K562 (cell line): ENCODE results near the gene LAMA3. TPM values are rescaled to one million over a fixed set of nuclear protein-coding genes. Genes with fewer than 3 reads are reported as not detected.

Source experiments
- ATAC-seq: fragments of 200-7000 bp; cut with Tn5 transposase; 3 replicates; pipeline ENCODE4 v1.9.1; 2020; ENCODE audit warnings: moderate library complexity
- BruUV-seq: library from RNA; stranded (reverse); fragments of 400-500 nt; replicated peaks from 2 replicates; lab custom pipeline; 2021; lab: Mats Ljungman, UMichigan
- CTCF ChIA-PET: fragments of 300-600 bp; formaldehyde crosslinking; extraction: SDS; loops from one replicate; lab custom pipeline; 2021; ENCODE audit warnings: low intra/inter-chr PET ratio; lab: Yijun Ruan, JAX
- POLR2A ChIA-PET: fragments of 300-600, 350-650 bp; sonication (Branson Sonifier 250); formaldehyde crosslinking; extraction: SDS; loops from one replicate; lab custom pipeline; 2021; ENCODE audit warnings: antibody characterized with exemption, inconsistent platforms; lab: Yijun Ruan, JAX
- DNase-seq, 4 experiments: peaks; one replicate each; pipeline versions ENCODE4 v3.0.0 to v3.0.0-alpha.2; 2011 to 2018; ENCODE audit warnings: low spot score in 3 of 4, mixed read lengths in 3 of 4; ENCODE audit errors: extremely low read depth in 1 of 4
- FAIRE-seq: peaks from 2 replicates; lab custom pipeline; 2011; peaks lifted over from hg19 to GRCh38; lab: Jason Lieb, UNC
- H2AFZ ChIP-seq: 2 replicates; pipeline ENCODE4 v1.6.0; 2011; ENCODE audit warnings: low read depth, low read length, control low read depth, inconsistent platforms
- H3K27ac ChIP-seq: fragments of 200-600 bp; 3 replicates; pipeline ENCODE4 v1.8.0; 2011; ENCODE audit warnings: low read depth, mild to moderate bottlenecking, control low read depth, inconsistent platforms, low read length, moderate library complexity, mixed read lengths; ENCODE audit errors: extremely low read depth
- H3K27me3 ChIP-seq, 2 experiments: fragments of 300-600 bp in 1 of 2; 2 replicates in 1 of 2; 3 replicates in 1 of 2; pipeline versions ENCODE4 v1.6.0 to v1.8.0; 2011; ENCODE audit warnings: inconsistent platforms in 2 of 2, low read length in 2 of 2, mild to moderate bottlenecking in 1 of 2, mixed read lengths in 1 of 2, moderate library complexity in 1 of 2; ENCODE audit not compliant: control insufficient read depth in 2 of 2, insufficient read depth in 2 of 2
- H3K36me3 ChIP-seq: fragments of 300-600 bp; 3 replicates; pipeline ENCODE4 v1.8.0; 2011; ENCODE audit warnings: mild to moderate bottlenecking, low read length, inconsistent platforms; ENCODE audit not compliant: control insufficient read depth, insufficient read depth
- H3K4me1 ChIP-seq, 2 experiments: fragments of 200-600 bp in 1 of 2; replicated peaks in 1 of 2; 2 replicates in 1 of 2; 3 replicates in 1 of 2; pipeline versions ENCODE4 v1.5.1 to v1.8.0; 2011; ENCODE audit warnings: inconsistent platforms in 2 of 2, low read length in 2 of 2, mild to moderate bottlenecking in 1 of 2, mixed read lengths in 1 of 2, moderate library complexity in 1 of 2; ENCODE audit not compliant: control insufficient read depth in 2 of 2, insufficient read depth in 2 of 2
- H3K4me2 ChIP-seq: 2 replicates; pipeline ENCODE4 v1.6.1; 2011; ENCODE audit warnings: low read length, control low read depth, inconsistent platforms, mixed read lengths; ENCODE audit not compliant: insufficient read depth
- H3K4me3 ChIP-seq: fragments of 200-600 bp; sonication (generic), shearing (Covaris generic); 2 replicates; pipeline ENCODE4 v1.5.1; 2016; ENCODE audit warnings: control low read depth, inconsistent platforms
- H3K79me2 ChIP-seq: fragments of 200-600 bp; 3 replicates; pipeline ENCODE4 v1.8.0; 2011; ENCODE audit warnings: low read length, inconsistent platforms; ENCODE audit not compliant: control insufficient read depth, insufficient read depth
- H3K9ac ChIP-seq, 2 experiments: 2 replicates each; pipeline versions ENCODE4 v1.6.0 to v1.6.1; 2011; ENCODE audit warnings: low read depth in 2 of 2, low read length in 2 of 2, control low read depth in 1 of 2, inconsistent platforms in 1 of 2, mild to moderate bottlenecking in 1 of 2, mixed read lengths in 1 of 2; ENCODE audit not compliant: insufficient read depth in 1 of 2
- H3K9me1 ChIP-seq: one replicate; pipeline ENCODE4 v1.6.0; 2011; ENCODE audit warnings: inconsistent platforms, mild to moderate bottlenecking, low read length, moderate library complexity; ENCODE audit not compliant: control insufficient read depth, insufficient read depth
- H3K9me3 ChIP-seq: replicated peaks from 2 replicates; pipeline ENCODE4 v1.5.1; 2011; ENCODE audit warnings: low read depth, low read length, inconsistent platforms; ENCODE audit not compliant: control insufficient read depth, insufficient read depth
- H4K20me1 ChIP-seq: replicated peaks from 2 replicates; pipeline ENCODE4 v1.6.1; 2011; ENCODE audit warnings: low read length, inconsistent platforms, mixed read lengths; ENCODE audit not compliant: control insufficient read depth, insufficient read depth
- CREBBP ChIP-seq: IDR thresholded peaks from one replicate; pipeline ENCODE4 v1.6.1; 2012; ENCODE audit warnings: low read depth, mild to moderate bottlenecking, control low read depth, inconsistent platforms, low read length
- ESRRA ChIP-seq: fragments of 450-650 bp; IDR thresholded peaks from 2 replicates; pipeline ENCODE4 v1.6.1; 2014; ENCODE audit warnings: low read depth, mild to moderate bottlenecking, moderate library complexity, borderline replicate concordance
- ETS2 ChIP-seq: IDR thresholded peaks from 2 replicates; pipeline ENCODE4 v1.6.1; 2016; ENCODE audit warnings: borderline replicate concordance, missing genetic modification characterization, mild to moderate bottlenecking, moderate library complexity, missing compliant biosample characterization; ENCODE audit not compliant: poor library complexity, severe bottlenecking
- KDM2B ChIP-seq: fragments of 250-450 bp; sonication (Bioruptor Pico); IDR thresholded peaks from 2 replicates; pipeline ENCODE4 v1.8.0; 2021; ENCODE audit warnings: mild to moderate bottlenecking, moderate library complexity
- POLR2B ChIP-seq: fragments of 450-650 bp; IDR thresholded peaks from 2 replicates; pipeline ENCODE4 v1.6.1; 2018; ENCODE audit warnings: low read depth; ENCODE audit not compliant: partially characterized antibody
- RBBP5 ChIP-seq: fragments of 200-600 bp; sonication (generic); IDR thresholded peaks from 2 replicates; pipeline ENCODE4 v1.6.1; 2012; ENCODE audit warnings: borderline replicate concordance, mild to moderate bottlenecking, low read length, control low read depth, inconsistent platforms; ENCODE audit not compliant: insufficient read depth, poor library complexity, severe bottlenecking
- SIN3A ChIP-seq, 2 experiments: fragments of 150-350 bp in 1 of 2; IDR thresholded peaks; 2 replicates each; pipeline ENCODE4 v1.6.1; 2011 to 2016; ENCODE audit warnings: borderline replicate concordance in 2 of 2, low read depth in 2 of 2, low read length in 2 of 2, mild to moderate bottlenecking in 2 of 2, moderate library complexity in 2 of 2; ENCODE audit not compliant: control insufficient read depth in 1 of 2
- WGBS: fragments of 100-300 bp; shearing (Covaris generic); methylation state at CpG from one replicate; pipeline ENCODE4 v1.1.6; 2016; ENCODE audit warnings: low coverage, mixed read lengths; ENCODE audit not compliant: insufficient coverage; ENCODE audit errors: missing lambda C conversion rate; 5-methylcytosine and 5-hydroxymethylcytosine counted together
- in situ Hi-C: fragments of 300-500 bp; cut with MboI; formaldehyde crosslinking; loops from 4 replicates; pipeline ENCODE4 v1.15.0; 2018; ENCODE audit warnings: inconsistent platforms, mixed read lengths
- intact Hi-C: fragments of 100-400 bp; cut with micrococcal nuclease; formaldehyde crosslinking; loops from 2 replicates; pipeline ENCODE4 v1.14.2; 2022
- polyA plus RNA-seq, 8 experiments: library from polyadenylated mRNA; depleted of rRNA in 4 of 8; stranded (reverse) in 5 of 8; unstranded in 3 of 8; fragments of >200 nt; fragmentation: Nextera tagmentation in 2 of 8; fragmentation: Illumina TruSeq in 1 of 8; extraction: Ambion mirVana in 2 of 8; extraction: Trizol in 1 of 8; gene quantifications; 2 replicates each; pipeline versions ENCODE4 v1.2.1 to v1.2.3, GENCODE V29; 2011 to 2014; ENCODE audit warnings: inconsistent platforms in 1 of 8, missing spikeins in 1 of 8
- total RNA-seq, 7 experiments: library from RNA; depleted of rRNA in 6 of 7; stranded (reverse); fragments of >200 nt in 6 of 7; fragmentation: Illumina TruSeq in 2 of 7; extraction: Trizol in 2 of 7; gene quantifications; 2 replicates each; pipeline versions ENCODE4 v1.2.1 to v1.2.3, GENCODE V29; 2011 to 2021; ENCODE audit warnings: low replicate concordance in 1 of 7
- TF ChIP-seq, protein P1 (sequence below), 2 experiments: IDR thresholded peaks; 2 replicates each; pipeline ENCODE4 v1.6.1; 2012; ENCODE audit warnings: improper control_type of control experiment in 2 of 2, low read depth in 2 of 2, low read length in 2 of 2, borderline replicate concordance in 1 of 2
- TF ChIP-seq, protein P2 (sequence below): fragments of 450-650 bp; formaldehyde crosslinking; IDR thresholded peaks from 2 replicates; pipeline ENCODE4 v1.4.0; 2022; ENCODE audit warnings: missing genetic modification characterization
- TF ChIP-seq, protein P3 (sequence below): fragments of 450-650 bp; IDR thresholded peaks from 2 replicates; pipeline ENCODE4 v1.6.1; 2016; ENCODE audit warnings: missing biosample characterization, missing genetic modification characterization

LAMA3 gene
- total and polyA plus RNA-seq, 9 of the 15 experiments (the other 6 are each of a cell fraction or from before 2014, with no cell fraction given), result 0.07 TPM; not detected in 8

DNA sequence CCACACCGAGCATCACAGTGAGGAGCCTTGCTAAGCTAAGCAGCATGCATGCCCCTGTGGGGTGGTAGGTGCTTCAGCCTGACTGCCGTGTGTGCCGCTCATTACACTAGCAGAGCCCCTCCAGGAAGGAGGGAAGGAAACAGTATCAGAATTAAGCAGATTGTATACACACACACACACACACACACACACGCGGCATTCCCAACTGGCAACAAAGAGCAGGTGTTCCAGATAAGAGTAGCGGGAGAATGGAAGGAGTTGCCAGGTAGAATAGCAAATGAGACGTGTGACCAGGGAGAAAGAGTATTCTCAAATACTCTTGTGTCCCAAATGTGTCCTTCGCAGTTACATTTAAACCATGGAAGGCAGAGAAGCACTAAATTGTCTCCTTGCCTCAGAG, 277.7 kb downstream of the LAMA3 start:
- Histone ChIP-seq H2AFZ (no peak overlapping the region), H4K20me1 (no peaks in the 10 kb centered on the region), H3K4me3 (no peak overlapping the region), H3K79me2 (no peaks in the 10 kb centered on the region), H3K36me3 (no peaks in the 10 kb centered on the region), H3K9ac (no peak overlapping the region), H3K9me3 (no peaks in the 10 kb centered on the region), H3K4me1 (no peaks in the 10 kb centered on the region), H3K9me1 (no peaks in the 10 kb centered on the region), H3K4me2 (no peak overlapping the region), H3K27ac (no peak overlapping the region), H3K27me3 (peaks cover 0 to 7% of the 10 kb centered on the region in 2 experiments; a peak in 1 of 5 replicates)
- ChIA-PET POLR2A (no interaction called here), CTCF (no interaction called here)
- DNase-seq (no peak), ATAC-seq (no peak), FAIRE-seq (no peak)
- in situ Hi-C loops, result no loop called here
- intact Hi-C loops, result loop anchor here (5.0 kb wide), 1 partner anchor 150 kb away; no protein-coding TSS in a partner anchor
- 2% methylated on average over 8 of the region's 8 CpGs for WGBS
- no TSS peak for BruUV-seq
- no peak for TF ChIP-seq ETS2 (tag)
- TF ChIP-seq KDM2B, result no peak
- TF ChIP-seq, protein P1, sequence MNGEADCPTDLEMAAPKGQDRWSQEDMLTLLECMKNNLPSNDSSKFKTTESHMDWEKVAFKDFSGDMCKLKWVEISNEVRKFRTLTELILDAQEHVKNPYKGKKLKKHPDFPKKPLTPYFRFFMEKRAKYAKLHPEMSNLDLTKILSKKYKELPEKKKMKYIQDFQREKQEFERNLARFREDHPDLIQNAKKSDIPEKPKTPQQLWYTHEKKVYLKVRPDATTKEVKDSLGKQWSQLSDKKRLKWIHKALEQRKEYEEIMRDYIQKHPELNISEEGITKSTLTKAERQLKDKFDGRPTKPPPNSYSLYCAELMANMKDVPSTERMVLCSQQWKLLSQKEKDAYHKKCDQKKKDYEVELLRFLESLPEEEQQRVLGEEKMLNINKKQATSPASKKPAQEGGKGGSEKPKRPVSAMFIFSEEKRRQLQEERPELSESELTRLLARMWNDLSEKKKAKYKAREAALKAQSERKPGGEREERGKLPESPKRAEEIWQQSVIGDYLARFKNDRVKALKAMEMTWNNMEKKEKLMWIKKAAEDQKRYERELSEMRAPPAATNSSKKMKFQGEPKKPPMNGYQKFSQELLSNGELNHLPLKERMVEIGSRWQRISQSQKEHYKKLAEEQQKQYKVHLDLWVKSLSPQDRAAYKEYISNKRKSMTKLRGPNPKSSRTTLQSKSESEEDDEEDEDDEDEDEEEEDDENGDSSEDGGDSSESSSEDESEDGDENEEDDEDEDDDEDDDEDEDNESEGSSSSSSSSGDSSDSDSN (IDR thresholded peaks at IDR 0.05; ENCODE audit: borderline replicate concordance in 1 of 2, low read depth in 2 of 2, low read length in 2 of 2), result no peak
- TF ChIP-seq RBBP5, result no peak
- no peak for TF ChIP-seq POLR2B
- no peak for TF ChIP-seq CREBBP
- TF ChIP-seq, protein P2, sequence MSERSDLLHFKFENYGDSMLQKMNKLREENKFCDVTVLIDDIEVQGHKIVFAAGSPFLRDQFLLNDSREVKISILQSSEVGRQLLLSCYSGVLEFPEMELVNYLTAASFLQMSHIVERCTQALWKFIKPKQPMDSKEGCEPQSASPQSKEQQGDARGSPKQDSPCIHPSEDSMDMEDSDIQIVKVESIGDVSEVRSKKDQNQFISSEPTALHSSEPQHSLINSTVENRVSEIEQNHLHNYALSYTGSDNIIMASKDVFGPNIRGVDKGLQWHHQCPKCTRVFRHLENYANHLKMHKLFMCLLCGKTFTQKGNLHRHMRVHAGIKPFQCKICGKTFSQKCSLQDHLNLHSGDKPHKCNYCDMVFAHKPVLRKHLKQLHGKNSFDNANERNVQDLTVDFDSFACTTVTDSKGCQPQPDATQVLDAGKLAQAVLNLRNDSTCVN (CRISPR knock-in tag), result no peak
- TF ChIP-seq SIN3A (IDR thresholded peaks at IDR 0.05; ENCODE audit: borderline replicate concordance in 2 of 2, control insufficient read depth in 1 of 2, low read depth in 2 of 2, low read length in 2 of 2), result no peak
- no peak for TF ChIP-seq ESRRA
- TF ChIP-seq, protein P3, sequence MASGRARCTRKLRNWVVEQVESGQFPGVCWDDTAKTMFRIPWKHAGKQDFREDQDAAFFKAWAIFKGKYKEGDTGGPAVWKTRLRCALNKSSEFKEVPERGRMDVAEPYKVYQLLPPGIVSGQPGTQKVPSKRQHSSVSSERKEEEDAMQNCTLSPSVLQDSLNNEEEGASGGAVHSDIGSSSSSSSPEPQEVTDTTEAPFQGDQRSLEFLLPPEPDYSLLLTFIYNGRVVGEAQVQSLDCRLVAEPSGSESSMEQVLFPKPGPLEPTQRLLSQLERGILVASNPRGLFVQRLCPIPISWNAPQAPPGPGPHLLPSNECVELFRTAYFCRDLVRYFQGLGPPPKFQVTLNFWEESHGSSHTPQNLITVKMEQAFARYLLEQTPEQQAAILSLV (tag), result no peak
